GM18873 (cell line): ENCODE data around the gene ARFIP2.
"Not testable (repeated sequence)": the region's sequence is repeated elsewhere in the genome, so short reads cannot be mapped to it uniquely, and the experiment has no call there.

ENCODE experiments used
- ATAC-seq: cut with Tn5 transposase; IDR thresholded peaks from one replicate; pipeline ENCODE4 v1.9.1; 2021; ENCODE audit warnings: mild to moderate bottlenecking, moderate library complexity, moderate number of reproducible peaks; ENCODE audit not compliant: unreplicated experiment, low FRiP score

Gene ARFIP2, protein sequence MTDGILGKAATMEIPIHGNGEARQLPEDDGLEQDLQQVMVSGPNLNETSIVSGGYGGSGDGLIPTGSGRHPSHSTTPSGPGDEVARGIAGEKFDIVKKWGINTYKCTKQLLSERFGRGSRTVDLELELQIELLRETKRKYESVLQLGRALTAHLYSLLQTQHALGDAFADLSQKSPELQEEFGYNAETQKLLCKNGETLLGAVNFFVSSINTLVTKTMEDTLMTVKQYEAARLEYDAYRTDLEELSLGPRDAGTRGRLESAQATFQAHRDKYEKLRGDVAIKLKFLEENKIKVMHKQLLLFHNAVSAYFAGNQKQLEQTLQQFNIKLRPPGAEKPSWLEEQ

DNA sequence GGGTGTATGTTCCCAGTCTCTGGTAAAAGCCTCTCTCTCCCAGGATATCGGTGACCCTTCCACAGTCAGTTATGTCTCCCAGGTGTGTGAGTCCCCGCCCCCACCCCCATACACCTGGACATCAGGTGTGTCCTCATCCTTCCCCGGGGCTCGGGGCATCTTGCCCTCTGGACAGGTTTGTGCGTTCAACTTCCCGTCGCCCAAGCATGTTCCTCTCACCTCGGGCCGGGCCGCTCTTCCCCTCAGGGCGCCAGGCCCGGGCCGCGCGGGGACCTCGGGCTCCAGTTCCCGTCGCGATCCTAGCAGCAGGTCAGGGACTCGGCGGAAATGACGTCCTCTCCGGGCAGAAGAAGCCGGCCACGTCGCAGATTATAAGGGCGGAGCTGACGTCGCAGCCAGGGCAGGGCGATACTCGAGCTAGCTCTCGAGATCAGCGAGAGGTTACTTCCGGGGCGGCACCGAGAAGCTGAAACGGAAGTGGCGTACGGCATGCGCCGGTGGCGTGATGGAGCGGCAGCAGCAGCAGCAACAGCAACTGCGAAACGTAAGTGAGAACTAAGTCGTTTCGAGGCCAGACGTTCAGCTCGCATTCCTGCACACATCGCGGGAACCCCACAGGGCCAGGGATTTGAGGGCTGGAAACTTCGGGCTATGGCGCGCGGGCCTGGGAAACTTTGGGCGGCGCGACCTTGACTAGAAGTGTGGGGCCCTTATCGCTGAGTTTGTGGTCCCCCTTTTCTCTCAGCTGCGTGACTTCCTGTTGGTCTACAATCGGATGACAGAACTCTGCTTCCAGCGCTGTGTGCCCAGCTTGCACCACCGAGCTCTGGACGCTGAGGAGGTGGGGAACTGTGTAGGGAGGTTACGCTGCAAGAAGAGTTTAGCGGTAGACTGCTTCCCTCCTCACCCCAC, at the start of gene ARFIP2, which contains the start of gene TIMM10B:
TSS of gene ARFIP2 (minus strand) at position 320 of the 912 bp plus-strand sequence. CDS start 910 bp downstream, outside the sequence.
TSS of gene TIMM10B (plus strand) at position 490 of the 912 bp plus-strand sequence. CDS start at position 506, 16 bp downstream.
- ATAC-seq, result peak; percentile 98

DNA sequence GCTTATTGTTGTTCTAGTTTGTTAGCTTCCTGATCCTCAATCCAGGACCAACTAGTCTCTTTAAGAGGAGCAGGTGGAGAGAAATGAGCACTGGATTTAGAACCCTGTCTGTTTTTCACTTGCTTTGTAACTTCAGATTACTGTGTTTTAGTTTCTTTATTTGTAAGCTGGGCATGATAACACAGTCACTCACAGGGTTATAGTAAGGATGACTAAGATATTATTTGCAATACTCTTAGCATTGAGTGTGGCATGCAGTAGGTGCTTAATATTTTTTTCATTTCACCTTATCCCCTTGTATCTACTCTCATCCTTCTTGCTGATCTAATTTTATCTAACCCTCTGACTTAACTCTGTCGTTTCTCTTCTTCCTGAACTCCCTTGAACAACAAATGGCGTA, 49.7 kb upstream of the ARFIP2 start:
- no peak for ATAC-seq

DNA sequence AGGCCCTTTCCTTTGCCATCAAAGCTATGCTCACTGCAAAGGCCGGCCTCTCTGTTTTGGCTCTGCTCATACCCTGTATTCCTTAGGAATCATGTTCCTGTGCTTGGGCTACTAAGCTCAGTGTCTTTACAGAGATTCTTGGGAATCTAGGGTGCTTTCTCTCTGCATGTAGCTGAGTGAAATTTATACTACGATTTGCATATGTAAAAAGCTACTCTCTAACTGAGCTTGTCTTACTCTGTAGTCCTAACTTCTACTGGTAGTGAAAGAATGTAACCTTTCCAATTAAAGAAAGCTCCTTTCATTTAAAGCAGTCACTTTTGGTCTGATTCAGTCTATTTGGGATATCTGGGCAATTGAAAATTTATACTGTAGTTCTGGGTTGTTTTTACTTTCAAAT, 48.1 kb upstream of the ARFIP2 start:
- ATAC-seq, result no peak

DNA sequence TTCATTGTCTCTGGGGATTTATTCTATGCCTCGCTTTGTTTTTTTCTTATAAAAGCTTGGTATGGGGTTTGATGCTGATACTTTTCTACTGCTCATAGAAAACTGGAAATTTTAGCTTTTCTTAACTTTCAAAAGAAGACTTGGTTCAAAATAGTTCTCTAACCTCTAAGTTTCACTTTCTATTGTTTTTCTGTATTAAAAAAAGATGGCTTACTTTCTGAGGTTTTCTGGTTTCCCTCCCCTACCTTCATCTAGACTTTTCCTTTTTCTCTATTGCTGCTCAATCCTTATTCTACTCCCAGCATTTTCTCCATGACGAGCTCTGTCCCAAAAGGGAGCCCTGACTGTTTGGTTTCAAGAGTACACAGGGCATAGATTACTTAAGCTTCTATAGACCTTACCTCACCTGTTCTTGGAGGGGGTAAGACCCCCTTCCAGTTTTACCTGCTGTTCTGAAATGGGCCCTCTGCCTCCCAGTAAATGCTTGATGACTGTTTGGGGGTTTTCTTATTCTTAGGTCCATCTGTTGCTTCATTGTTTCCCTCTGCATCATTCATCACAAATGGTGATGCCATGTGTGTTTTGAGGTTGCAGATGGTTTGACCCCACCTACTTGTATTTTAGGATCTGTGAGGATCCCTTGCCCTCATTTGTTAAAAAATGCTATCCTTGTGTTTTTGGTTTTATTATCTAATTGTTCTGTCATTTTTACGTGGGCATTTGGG, 45.4 kb upstream of the ARFIP2 start:
- ATAC-seq, result no peak

DNA sequence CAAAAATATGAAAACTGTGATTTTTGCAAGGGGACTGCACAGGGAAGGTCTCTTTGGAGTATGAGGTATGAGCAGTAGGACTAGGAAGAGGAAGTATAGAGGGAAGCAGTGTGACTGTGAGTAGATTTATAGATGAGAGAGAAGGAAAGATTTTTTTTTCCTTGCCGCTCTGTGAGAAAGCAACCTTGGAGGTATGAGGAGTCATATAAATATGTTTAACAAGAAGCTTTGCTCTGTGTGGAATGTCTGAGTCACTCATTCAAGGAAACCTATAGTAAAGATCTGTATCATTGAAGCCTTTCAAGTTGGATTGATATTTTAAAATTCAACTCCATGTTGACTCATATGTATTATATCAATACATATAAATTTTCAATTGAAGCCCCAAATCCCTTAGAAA, 42.1 kb upstream of the ARFIP2 start:
- ATAC-seq, result no peak

DNA sequence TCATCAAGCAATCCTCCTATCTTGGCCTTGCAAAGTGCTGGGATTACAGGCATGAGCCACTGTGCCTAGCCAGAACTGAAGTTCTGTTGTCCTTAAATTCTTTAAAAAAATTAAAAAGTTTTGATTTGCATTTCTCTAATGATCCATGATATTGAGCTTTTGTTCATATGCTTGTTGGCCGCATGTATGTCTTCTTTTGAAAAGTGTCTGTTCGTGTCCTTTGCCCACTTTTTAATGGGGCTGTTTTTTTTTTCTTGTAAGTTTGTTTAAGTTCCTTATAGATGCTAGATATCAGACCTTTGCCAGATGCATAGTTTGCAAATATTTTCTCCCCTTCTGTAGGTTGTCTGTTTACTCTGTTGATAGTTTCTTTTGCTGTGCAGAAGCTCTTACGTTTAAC, 40.8 kb upstream of the ARFIP2 start:
- not testable (repeated sequence) for ATAC-seq

DNA sequence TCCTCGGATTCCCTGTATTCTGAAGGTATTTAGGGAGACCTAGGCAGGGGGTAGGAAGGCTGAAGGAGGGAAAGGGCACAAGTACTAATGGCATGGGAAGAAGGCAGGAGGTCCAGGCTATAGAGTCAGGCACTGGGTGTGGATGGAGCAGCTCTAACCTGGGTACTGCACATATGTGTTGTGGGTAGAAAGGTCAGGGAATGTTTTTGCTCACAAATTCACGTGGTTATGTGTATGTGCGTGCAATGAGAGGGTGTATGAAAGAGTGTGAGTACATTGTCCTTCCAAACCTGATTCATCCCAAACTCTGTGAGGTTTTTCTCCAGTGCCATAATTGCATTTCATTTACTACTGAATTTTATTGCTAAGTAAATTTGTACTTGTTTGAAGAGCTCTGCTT, 39.1 kb upstream of the ARFIP2 start:
- no peak for ATAC-seq

DNA sequence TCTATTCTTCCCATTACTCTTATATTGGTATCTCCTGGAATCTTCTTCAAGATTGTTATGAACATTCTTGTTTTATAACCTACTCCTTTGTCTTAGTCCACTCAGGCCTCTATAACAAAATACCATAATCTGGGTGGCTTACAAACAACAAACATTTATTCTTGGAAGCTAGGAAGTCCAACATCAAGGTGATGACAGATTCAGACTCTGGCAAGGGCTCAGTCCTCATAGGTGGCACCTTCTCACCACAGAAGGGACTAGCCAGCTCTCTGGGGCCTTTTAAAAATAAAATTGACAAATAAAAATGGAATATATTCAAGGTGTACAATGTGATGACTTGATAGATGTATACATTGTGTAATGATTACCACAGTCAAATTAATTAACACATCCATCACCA, 35.7 kb upstream of the ARFIP2 start:
- no peak for ATAC-seq

DNA sequence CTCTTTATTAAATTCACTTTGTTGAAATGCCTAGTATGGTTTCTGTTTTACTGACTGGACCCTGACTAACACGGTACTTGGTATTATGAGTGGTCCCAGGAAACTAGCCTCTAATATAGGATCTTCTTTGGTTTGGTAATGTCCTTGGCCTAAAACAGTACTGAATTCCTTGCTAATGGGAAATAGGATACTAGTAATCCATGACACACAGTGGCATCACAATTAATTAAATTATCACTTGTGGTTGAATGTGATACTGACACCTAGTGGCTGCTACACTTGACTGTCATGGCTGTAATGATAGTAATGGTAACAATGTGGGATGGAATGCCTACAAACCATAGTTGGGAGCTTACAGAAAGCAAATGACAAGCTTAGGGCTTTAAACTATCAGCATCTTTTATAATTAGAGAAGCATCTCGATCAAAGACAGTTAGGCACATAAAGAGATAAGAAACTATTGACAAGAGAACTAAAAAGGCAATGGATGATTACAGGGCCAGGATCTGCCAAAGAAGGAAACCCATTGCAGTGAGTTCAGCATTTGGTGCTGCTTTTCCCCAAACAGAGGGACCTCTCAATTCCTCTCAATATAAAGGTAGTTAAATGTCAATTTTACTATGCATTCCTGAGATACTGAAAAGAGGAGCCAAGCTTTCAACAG, 24.6 kb upstream of the ARFIP2 start:
- no peak for ATAC-seq

DNA sequence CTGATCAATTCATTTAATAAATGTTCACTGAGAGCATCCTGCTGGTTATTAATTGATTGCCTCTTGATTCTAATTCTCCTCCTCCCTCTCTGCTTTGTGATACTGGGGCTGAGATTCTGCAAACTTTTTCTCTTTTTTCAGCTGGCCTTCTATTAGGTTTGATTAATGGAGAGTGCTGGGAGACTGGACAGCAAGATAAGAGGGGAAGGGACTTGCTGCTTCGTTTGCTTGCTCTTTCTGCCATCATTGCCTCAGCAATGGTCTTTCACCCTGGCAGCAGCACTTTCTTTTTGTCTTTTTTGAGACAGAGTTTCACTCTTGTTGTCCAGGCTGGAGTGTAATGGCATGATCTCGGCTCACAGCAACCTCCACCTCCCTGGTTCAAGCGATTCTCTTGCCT, 23.0 kb upstream of the ARFIP2 start:
- ATAC-seq, result no peak

DNA sequence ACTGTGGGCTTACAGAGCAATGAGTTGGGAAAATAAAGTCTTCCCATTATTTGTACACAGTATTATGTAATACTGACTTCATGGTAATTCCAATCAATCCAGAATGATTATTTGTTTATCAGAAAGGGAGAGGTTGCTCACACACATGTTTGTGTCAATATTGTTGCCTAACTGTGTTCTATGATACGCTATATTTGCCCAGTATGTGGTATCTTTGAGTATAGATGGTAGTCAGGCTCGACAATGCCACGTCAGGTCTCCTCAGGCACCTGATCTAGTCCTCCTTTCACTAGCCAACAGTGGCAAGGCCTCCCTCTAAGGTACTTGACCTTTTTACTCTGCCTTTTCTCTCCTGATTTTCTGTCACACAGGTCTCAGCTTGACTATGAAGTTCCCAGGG, 21.3 kb upstream of the ARFIP2 start:
- ATAC-seq, result no peak

DNA sequence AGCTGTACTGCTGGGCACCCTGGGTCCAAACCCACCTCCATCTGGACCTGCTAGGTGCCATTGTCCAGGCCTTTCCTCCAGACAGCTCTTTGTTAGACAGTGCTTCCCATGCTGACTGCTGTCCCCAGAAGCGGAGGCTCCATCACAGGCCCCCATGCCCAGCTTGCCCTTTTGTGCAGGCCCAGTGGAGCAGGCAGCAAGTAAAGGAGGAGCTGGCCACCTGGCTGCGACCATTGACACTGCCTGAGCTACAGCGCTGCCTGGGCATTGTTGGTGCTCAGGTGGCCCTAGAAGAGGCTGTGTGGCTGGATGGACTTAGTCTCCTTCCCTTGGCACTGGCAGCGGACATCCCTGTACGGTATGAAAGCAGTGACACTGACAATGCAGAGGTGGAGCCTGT, 17.4 kb upstream of the ARFIP2 start:
- ATAC-seq, result no peak

DNA sequence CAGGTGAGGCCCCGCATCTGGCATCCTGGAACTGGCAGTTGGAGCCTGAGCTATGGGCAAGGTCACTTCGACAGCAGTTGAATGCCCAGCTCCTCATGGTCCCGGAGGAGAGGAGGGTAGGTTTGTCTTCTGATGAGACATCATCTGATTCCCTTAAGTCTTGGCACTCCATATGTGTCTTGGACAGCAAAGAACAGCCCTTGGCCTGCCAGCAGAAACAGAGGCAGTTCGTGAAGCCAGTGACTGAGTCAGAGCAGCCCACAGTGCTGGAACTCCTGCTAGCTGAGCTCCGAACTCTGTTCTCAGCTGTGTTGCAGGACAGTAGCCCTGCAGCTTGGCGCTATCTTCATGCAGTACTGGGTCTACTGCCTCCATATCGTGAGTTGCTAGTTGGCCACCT, 17.0 kb upstream of the ARFIP2 start:
- ATAC-seq, result no peak

DNA sequence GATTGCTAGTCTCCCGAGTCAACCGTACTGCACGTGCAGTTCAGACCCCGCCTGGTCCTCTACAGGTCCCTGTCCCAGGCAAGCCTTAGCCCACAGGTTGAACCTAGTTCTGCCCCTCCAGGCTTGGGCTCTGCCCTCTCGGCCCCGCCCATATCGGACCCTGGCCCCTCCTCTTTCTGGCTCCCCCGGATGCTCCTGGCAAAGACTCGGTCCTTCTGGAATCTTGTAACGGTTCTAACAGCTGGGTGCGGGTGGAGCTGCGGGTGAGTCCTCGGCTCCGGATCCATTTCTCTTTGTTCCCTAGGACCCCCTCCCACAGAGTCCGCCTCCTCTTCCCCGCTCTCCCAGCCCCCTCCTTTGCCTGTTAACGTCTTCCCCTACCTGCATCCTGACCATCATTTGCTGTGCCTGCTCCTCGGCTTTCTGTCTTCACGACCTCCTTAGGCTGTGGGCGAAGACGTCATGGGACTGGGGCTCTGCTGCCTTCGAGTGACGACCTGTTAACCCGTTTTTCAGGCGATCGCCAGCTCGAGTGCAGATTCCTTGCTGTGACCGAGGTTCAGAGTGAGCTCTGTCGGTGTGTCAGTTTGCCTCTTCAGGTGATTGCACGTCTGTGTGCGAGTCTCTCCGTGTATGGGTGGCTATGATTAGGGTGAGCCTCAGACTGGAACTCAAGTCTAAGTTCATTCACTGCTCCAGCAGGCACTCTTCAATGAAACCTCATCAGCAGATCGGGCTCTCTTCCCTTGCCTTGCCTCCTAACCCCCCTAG, 16.1 kb upstream of the ARFIP2 start, which contains the start of gene DNHD1:
TSS of gene DNHD1 (plus strand) at position 212 of the 771 bp plus-strand sequence. CDS start 936 bp downstream, outside the sequence.
- ATAC-seq, result no peak

DNA sequence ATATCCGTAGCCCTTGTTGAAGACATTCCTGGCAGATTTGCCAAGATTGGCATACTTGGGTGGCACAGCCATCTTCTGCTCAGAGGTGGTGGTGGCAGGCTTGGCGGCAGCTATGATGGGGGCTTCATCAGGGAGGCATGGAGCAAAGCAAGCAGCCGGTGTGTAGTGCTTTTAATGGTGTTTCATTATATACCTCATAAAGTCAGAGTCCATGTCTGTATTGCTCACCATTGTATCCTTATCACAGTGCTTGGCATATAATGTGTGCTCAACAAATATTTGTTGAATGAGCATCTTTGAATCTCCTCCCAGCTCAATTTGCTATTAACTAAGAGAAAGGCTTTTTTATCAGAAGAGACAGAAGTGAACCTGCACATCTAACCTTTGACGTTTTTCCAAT, 8.2 kb upstream of the ARFIP2 start:
- no peak for ATAC-seq

DNA sequence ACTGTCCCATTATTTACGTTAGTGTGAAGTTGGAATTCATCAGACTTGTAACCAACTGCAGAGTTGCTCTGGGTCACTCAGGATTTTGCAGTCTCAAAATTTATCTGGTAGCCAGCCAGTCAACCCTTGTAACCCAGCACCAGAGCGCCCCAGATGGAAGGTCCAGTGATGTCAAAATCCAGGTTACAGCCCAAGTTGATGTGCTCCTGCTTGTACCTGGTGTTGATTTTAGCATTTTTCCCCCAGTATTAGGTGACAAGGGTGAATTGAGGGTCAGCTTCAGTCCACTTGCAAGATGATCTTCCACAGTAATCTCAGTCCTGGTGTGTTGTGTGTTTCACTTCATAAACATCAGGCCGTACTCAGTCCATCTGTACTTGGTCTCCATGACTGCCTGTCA, 7.7 kb upstream of the ARFIP2 start:
- no peak for ATAC-seq

DNA sequence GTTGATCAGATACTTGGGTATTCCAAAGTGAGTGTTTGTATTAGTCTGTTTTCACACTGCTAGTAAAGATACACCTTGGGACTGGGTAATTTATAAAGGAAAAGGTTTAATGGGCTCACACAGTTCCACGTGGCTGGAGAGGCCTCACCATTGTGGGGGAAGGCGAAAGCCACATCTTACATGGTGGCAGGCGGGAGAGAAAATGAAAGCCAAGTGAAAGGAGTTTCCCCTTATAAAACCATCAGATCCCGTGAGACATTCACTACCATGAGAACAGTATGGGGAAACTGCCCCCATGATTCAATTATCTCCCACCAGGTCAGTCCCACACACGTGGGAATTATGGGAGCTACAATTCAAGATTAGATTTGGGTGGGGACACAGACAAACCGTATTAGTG, 7.2 kb upstream of the ARFIP2 start:
- no peak for ATAC-seq

DNA sequence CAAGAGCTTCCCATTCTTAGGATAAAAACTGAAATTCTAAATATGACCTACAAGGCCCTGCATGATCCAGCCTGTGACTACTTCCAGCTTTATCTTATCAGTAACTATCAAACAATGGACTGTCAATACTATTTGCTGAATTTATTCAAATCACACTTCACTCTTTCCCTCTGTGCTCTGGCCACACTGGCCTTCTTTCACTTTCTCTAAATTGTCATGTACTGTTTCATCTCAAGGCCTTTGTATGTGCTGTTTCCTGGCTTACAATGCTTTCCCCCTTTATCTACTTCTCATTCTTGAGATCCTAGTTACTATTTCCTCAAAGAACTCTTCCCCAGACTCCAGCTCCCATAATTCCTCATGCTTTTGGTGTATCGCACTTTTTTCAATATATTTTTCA, 5.8 kb upstream of the ARFIP2 start:
- no peak for ATAC-seq

DNA sequence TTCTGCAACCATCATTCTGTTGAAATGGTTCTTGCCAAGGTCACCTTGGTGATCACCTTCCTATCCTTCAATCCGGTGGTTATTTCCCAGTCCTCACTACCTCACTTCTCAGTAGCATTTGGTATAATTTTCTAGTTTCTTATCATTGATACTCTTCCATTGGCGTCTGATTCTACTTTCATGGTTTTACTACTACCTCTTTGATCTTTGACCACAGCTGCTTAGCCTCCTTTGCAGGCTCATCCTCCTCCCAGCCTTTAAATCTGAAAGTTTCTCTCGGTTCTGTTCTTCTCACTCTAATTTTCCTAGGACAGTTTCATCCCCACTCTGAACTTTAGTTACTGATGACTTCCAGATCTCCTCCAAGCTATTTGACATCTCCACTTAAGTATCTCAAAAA, 5.1 kb upstream of the ARFIP2 start:
- ATAC-seq, result no peak
